GM12878 (cell line): Measurements from ENCODE around the gene CDH20.

Experiments used
- CEBPB ChIP-seq, 2 experiments: fragments of 150-350 bp in 1 of 2; IDR thresholded peaks; 2 replicates each; pipeline ENCODE4 v1.6.1; 2012 to 2014; ENCODE audit warnings: low read depth in 2 of 2, low read length in 2 of 2, borderline replicate concordance in 1 of 2, inconsistent platforms in 1 of 2
- CTCF ChIP-seq, 3 experiments: IDR thresholded peaks in 2 of 3; conservative IDR thresholded peaks in 1 of 3; 2 replicates each; pipeline ENCODE4 v1.5.1; 2011; ENCODE audit warnings: low read depth in 3 of 3, low read length in 3 of 3, mild to moderate bottlenecking in 3 of 3, control low read depth in 2 of 3, moderate library complexity in 2 of 3, inconsistent platforms in 1 of 3, mixed read lengths in 1 of 3; ENCODE audit not compliant: control insufficient read depth in 2 of 3, insufficient read depth in 1 of 3; ENCODE audit errors: extremely low read depth in 1 of 3
- EP300 ChIP-seq, 2 experiments: fragments of 150-350 bp in 1 of 2; IDR thresholded peaks; 2 replicates each; pipeline ENCODE4 v1.6.1; 2011 to 2012; ENCODE audit warnings: low read depth in 2 of 2, low read length in 2 of 2, borderline replicate concordance in 1 of 2, improper control_type of control experiment in 1 of 2, inconsistent platforms in 1 of 2; ENCODE audit not compliant: control insufficient read depth in 1 of 2
- EZH2 ChIP-seq: IDR thresholded peaks from 2 replicates; pipeline ENCODE4 v1.6.1; 2012; ENCODE audit warnings: low read depth, mild to moderate bottlenecking, control low read depth, inconsistent platforms, low read length, borderline replicate concordance; ENCODE audit not compliant: control insufficient read depth
- HCFC1 ChIP-seq: fragments of 150-350 bp; IDR thresholded peaks from 2 replicates; pipeline ENCODE4 v1.6.1; 2014; ENCODE audit warnings: low read length
- MTA3 ChIP-seq: IDR thresholded peaks from 2 replicates; pipeline ENCODE4 v1.6.1; 2012; ENCODE audit warnings: low read length, inconsistent platforms, borderline replicate concordance
- NFXL1 ChIP-seq: fragments of 450-650 bp; IDR thresholded peaks from 2 replicates; pipeline ENCODE4 v1.6.1; 2017; ENCODE audit warnings: antibody characterized with exemption, mild to moderate bottlenecking, borderline replicate concordance
- PRDM15 ChIP-seq: fragments of 450-650 bp; formaldehyde crosslinking; IDR thresholded peaks from 2 replicates; pipeline ENCODE4 v1.4.0; 2020; ENCODE audit warnings: mild to moderate bottlenecking, moderate library complexity
- STAT3 ChIP-seq: IDR thresholded peaks from 2 replicates; pipeline ENCODE4 v1.6.1; 2011; ENCODE audit warnings: low read depth, low read length, improper control_type of control experiment
- SUPT20H ChIP-seq: IDR thresholded peaks from 2 replicates; pipeline ENCODE4 v1.6.1; 2011; ENCODE audit warnings: low read depth, mild to moderate bottlenecking, low read length, moderate library complexity, borderline replicate concordance; ENCODE audit not compliant: control insufficient read depth
- SUZ12 ChIP-seq: fragments of 200-600 bp; sonication (generic); IDR thresholded peaks from one replicate; pipeline ENCODE4 v1.6.1; 2018; ENCODE audit warnings: antibody characterized with exemption, mild to moderate bottlenecking; ENCODE audit not compliant: unreplicated experiment
- TARDBP ChIP-seq: IDR thresholded peaks from 2 replicates; pipeline ENCODE4 v1.6.1; 2016; ENCODE audit warnings: borderline replicate concordance
- TBL1XR1 ChIP-seq: IDR thresholded peaks from 2 replicates; pipeline ENCODE4 v1.6.1; 2012; ENCODE audit warnings: low read depth, low read length, improper control_type of control experiment
- ZBTB33 ChIP-seq: fragments of 450-650 bp; IDR thresholded peaks from 2 replicates; pipeline ENCODE4 v1.6.1; 2017; ENCODE audit warnings: mild to moderate bottlenecking

- TF ChIP-seq SUPT20H, result no peak
- TF ChIP-seq NFXL1, result no peak
- TF ChIP-seq MTA3, result no peak
- no peak for TF ChIP-seq HCFC1
- TF ChIP-seq ZBTB33, result no peak
- no peak for TF ChIP-seq SUZ12
- TF ChIP-seq CTCF (IDR thresholded peaks at IDR 0.05 in 2 of 3, conservative IDR thresholded peaks at IDR 0.05 in 1 of 3; ENCODE audit: control insufficient read depth in 2 of 3, extremely low read depth in 1 of 3, insufficient read depth in 1 of 3, low read depth in 3 of 3, low read length in 3 of 3), result no peak
- no peak for TF ChIP-seq TBL1XR1
- TF ChIP-seq EZH2, result no peak
- TF ChIP-seq TARDBP, result no peak
- TF ChIP-seq PRDM15 (CRISPR knock-in tag), result no peak
- no peak for TF ChIP-seq EP300 (IDR thresholded peaks at IDR 0.05; ENCODE audit: borderline replicate concordance in 1 of 2, control insufficient read depth in 1 of 2, low read depth in 2 of 2, low read length in 2 of 2)
- no peak for TF ChIP-seq STAT3
- no peak for TF ChIP-seq CEBPB (IDR thresholded peaks at IDR 0.05; ENCODE audit: borderline replicate concordance in 1 of 2, low read depth in 2 of 2, low read length in 2 of 2)
Observed at GRCh38 chr18:61414086-61414485, 80.9 kb downstream of the CDH20 start.
